Esophagus squamous epithelium (tissue), 4 donors: Measurements from ENCODE around the gene ATP9B.

Source experiments
- CTCF ChIP-seq, 6 experiments: fragments of 450-650 bp in 4 of 6; fragments of 200-600 bp in 2 of 6; sonication (generic) in 2 of 6; IDR thresholded peaks; one replicate each; pipeline ENCODE4 v1.5.1; 2016 to 2019; ENCODE audit warnings: antibody characterized with exemption in 6 of 6, mild to moderate bottlenecking in 4 of 6, moderate library complexity in 4 of 6
- POLR2A ChIP-seq, 4 donors: fragments of 450-650 bp; IDR thresholded peaks; one replicate each; pipeline ENCODE4 v1.6.1; 2017; ENCODE audit warnings: antibody characterized with exemption in 4 of 4, mild to moderate bottlenecking in 4 of 4, moderate library complexity in 3 of 4

GRCh38 chr18:79204889-79205807 is 136.0 kb downstream of the ATP9B start:
- TF ChIP-seq CTCF (IDR thresholded peaks at IDR 0.05) = no peak
- no peak for TF ChIP-seq POLR2A (IDR thresholded peaks at IDR 0.05)
